Pancreas (tissue), 10 donors: Measurements from ENCODE around the gene PCSK7. TPM values are rescaled to one million over a fixed set of nuclear protein-coding genes. Genes with fewer than 3 reads are reported as not detected.

Experiments used
- ATAC-seq, 4 donors: fragments of 200-7000 bp; cut with Tn5 transposase; one replicate each; pipeline versions ENCODE4 v1.8.0 to v1.9.1; 2020; ENCODE audit warnings: mild to moderate bottlenecking in 4 of 4, moderate library complexity in 4 of 4
- DNase-seq, 6 donors: peaks; one replicate each; pipeline ENCODE4 v3.0.0-alpha.2; 2020
- FAIRE-seq: peaks from 2 replicates; lab custom pipeline; 2012; peaks lifted over from hg19 to GRCh38; lab: Jason Lieb, UNC
- H3K27ac ChIP-seq, 4 donors: fragments of 200-600 bp; sonication (generic); 1 replicate in 3 of 4; 2 replicates in 1 of 4; pipeline versions ENCODE4 v1.5.0 to v1.8.0; 2020
- H3K27me3 ChIP-seq, 4 donors: fragments of 200-600 bp; one replicate each; pipeline ENCODE4 v1.8.0; 2021
- H3K36me3 ChIP-seq, 3 donors: fragments of 200-600 bp; sonication (generic) in 1 of 3; one replicate each; pipeline versions ENCODE4 v1.5.0 to v1.8.0; 2020 to 2021
- H3K4me1 ChIP-seq, 3 donors: fragments of 200-600 bp; one replicate each; pipeline ENCODE4 v1.8.0; 2021
- H3K4me3 ChIP-seq, 4 donors: fragments of 200-600 bp; sonication (generic) in 2 of 4; one replicate each; pipeline versions ENCODE4 v1.5.0 to v1.8.0; 2020 to 2021
- H3K9me3 ChIP-seq, 4 donors: fragments of 200-600 bp; one replicate each; pipeline ENCODE4 v1.8.0; 2021
- CTCF ChIP-seq, 4 donors: fragments of 200-600 bp; sonication (generic) in 3 of 4; IDR thresholded peaks; one replicate each; pipeline versions ENCODE4 v1.5.0 to v1.8.0; 2021; ENCODE audit warnings: antibody characterized with exemption in 4 of 4
- WGBS, 2 donors: extraction: QIAGEN DNeasy Blood & Tissue Kit; methylation state at CpG; one replicate each; pipeline ENCODE4 v1.1.7; 2013; 5-methylcytosine and 5-hydroxymethylcytosine counted together
- intact Hi-C, 3 donors: fragments of 100-400 bp; cut with DNase I; formaldehyde crosslinking; loops; one replicate each; pipeline versions ENCODE4 v1.11.1 to v1.14.2; 2022
- polyA plus RNA-seq, 2 donors: library from polyadenylated mRNA; stranded (reverse); fragments of 200-250 nt; gene quantifications; one replicate each; pipeline ENCODE4 v1.2.3, GENCODE V29; 2013
- total RNA-seq, 6 donors: library from RNA; stranded (reverse); fragmentation: NEBNext Ultra II Directional in 4 of 6; extraction: Animal tissue kit (Norgen Biotek cat#: 25700) in 4 of 6; gene quantifications; one replicate each; pipeline versions ENCODE4 v1.2.1 to v1.2.4, GENCODE V29; 2021 to 2023
- donor health status: healthy with polysubstance abuse.
- donor health status: DM: no; HTN: no; CAD: no; lungs with moderate emphysema.
- donor health status: DM: no; HTN: no; CAD: no.
- donor health status: control.
- donor health status: control.
- donor health status: Bipolar disorder and iron deficiency.
- donor health status: DM: yes; HTN: yes; CAD: no.
- donor health status: DM: no; HTN: no; CAD: no.
- donor health status: DM: no; HTN: no; CAD: no.
- donor health status: DM: yes; HTN: yes; CAD: no.

Gene PCSK7
- total and polyA plus RNA-seq, 8 donors = 20.3 to 44.2 (median 28.6) TPM

GRCh38 chr11:117220568-117220967 lies 11.3 kb downstream of the PCSK7 start:
- FAIRE-seq (no peak), ATAC-seq (peak; percentile 18 to 46 (median 38)), DNase-seq (peak in 4 of 6 donors; percentile 52 to 78 (median 55))
- TF ChIP-seq CTCF (IDR thresholded peaks at IDR 0.05) = no peak
- intact Hi-C loops = loop anchor here in 2 of 3 donors (5.0 to 10.0 kb wide), 4 partner anchors 33 to 356 kb away; no protein-coding TSS in a partner anchor
- H3K9me3 ChIP-seq = no peaks in the 10 kb centered on the region
- peak overlapping the region in 2 of 4 donors; percentile 49 to 50 for H3K27ac ChIP-seq
- H3K4me1 ChIP-seq = peaks cover 22 to 31% (median 27%) of the 10 kb centered on the region in 3 donors
- H3K27me3 ChIP-seq = no peaks in the 10 kb centered on the region
- 45 to 53% methylated on average over 9 of the region's 9 CpGs for WGBS, 2 donors
- no peak overlapping the region for H3K4me3 ChIP-seq
- H3K36me3 ChIP-seq = peaks cover 0 to 29% (median 0%) of the 10 kb centered on the region in 3 donors

DNA sequence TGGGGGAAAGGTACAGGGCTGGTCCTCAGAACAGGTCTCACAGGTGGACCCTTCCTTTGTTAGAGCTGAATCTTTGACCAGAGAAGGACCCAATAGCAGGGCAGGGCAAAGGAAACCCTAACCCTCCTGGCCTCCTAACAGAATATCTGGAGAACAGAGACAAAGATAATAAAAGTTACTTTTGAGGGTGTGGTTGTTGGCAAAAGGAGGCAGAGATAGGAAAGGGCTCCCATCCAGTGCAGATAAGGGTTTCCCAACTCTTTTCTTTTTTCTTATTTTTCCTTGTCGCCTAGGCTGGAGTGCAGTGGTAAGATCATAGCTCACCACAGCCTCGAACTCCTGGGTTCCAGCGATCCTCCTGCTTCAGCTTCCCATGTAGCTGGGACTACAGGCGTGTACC lies 11.9 kb downstream of the PCSK7 start:
- ATAC-seq (no peak), DNase-seq (no peak), FAIRE-seq (no peak)
- Histone ChIP-seq H3K4me1 (peaks cover 22 to 31% (median 27%) of the 10 kb centered on the region in 3 donors), H3K27me3 (no peaks in the 10 kb centered on the region), H3K27ac (no peak overlapping the region), H3K4me3 (no peak overlapping the region), H3K36me3 (peaks cover 0 to 29% (median 0%) of the 10 kb centered on the region in 3 donors), H3K9me3 (no peaks in the 10 kb centered on the region)
- WGBS, 2 donors = 72 to 81% methylated on average over 4 of the region's 4 CpGs
- intact Hi-C loops = loop anchor here in 2 of 3 donors (5.0 to 10.0 kb wide), 4 partner anchors 33 to 355 kb away; no protein-coding TSS in a partner anchor
- no peak for TF ChIP-seq CTCF (IDR thresholded peaks at IDR 0.05)

DNA sequence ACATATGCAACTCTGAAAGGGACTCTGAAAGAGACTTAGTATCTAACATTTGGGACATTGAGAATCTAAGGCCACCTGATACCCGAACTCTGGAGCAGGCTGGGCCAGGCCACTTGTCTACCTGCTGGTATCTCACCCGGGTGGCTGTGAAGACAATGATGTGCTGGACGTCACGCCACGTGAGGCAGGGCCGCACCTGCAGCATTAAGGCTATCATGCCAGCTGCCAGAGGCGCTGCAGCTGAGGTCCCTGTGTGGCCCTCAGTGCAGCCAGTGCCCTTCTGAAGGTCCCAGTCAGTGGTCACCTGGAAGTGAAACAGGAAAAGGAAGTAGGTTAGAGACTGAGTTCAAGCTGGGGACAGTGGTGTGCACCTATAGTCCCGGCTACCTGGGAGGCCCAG lies 12.4 kb downstream of the PCSK7 start:
- intact Hi-C loops = no loop called here
- no peak overlapping the region for H3K27ac ChIP-seq
- no peaks in the 10 kb centered on the region for H3K9me3 ChIP-seq
- ATAC-seq = no peak
- peaks cover 22 to 31% (median 27%) of the 10 kb centered on the region in 3 donors for H3K4me1 ChIP-seq
- DNase-seq = peak in 1 of 6 donors; percentile 47
- no peak overlapping the region for H3K4me3 ChIP-seq
- 64 to 83% methylated on average over 8 of the region's 8 CpGs for WGBS, 2 donors
- peaks cover 0 to 29% (median 0%) of the 10 kb centered on the region in 3 donors for H3K36me3 ChIP-seq
- H3K27me3 ChIP-seq = no peaks in the 10 kb centered on the region
- no peak for TF ChIP-seq CTCF (IDR thresholded peaks at IDR 0.05)
- FAIRE-seq = no peak

DNA sequence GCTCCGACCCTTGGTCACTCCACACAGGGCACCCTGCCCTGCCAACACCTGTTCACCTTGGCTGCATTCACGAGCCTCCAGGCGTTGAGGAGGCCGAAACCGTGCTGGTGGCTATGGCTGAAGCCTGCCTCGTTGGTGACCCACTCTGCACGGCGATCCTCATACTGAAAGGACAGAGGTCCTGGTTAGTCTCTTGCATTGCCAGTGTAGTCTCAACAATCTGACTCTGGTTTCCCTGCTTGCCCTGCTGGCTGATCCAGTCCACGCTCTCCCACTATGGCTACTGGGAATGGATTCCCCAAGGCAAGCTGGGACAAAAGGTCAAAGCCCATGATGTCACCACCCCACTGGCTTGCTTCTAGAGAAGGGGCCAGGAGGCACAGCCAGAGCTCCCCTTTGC lies 12.9 kb downstream of the PCSK7 start:
- Histone ChIP-seq H3K9me3 (no peaks in the 10 kb centered on the region), H3K27ac (no peak overlapping the region), H3K36me3 (peaks cover 0 to 29% (median 0%) of the 10 kb centered on the region in 3 donors), H3K4me1 (peaks cover 22 to 31% (median 27%) of the 10 kb centered on the region in 3 donors), H3K27me3 (no peaks in the 10 kb centered on the region), H3K4me3 (no peak overlapping the region)
- ATAC-seq (peak in 1 of 4 donors; percentile 34), FAIRE-seq (no peak), DNase-seq (peak in 3 of 6 donors; percentile 10 to 49 (median 40))
- intact Hi-C loops = no loop called here
- TF ChIP-seq CTCF (IDR thresholded peaks at IDR 0.05) = no peak
- 49 to 61% methylated on average over 9 of the region's 9 CpGs for WGBS, 2 donors
